Fibroblast of skin of left biceps (primary cell): ENCODE results near the gene PRDM5.
A peak's percentile ranks its signal among the peaks of the same experiment; 100 is the strongest.

ENCODE experiments used
- DNase-seq, 2 experiments: peaks; one replicate each; pipeline ENCODE4 v3.0.0-alpha.2; 2013; ENCODE audit warnings: low read depth in 2 of 2

The PRDM5 gene

GRCh38 chr4:120855307-120856001, 67.1 kb downstream of the PRDM5 start:
- DNase-seq: no peak

- no peak for DNase-seq
Measured at GRCh38 chr4:120853161-120853935, 69.2 kb downstream of the PRDM5 start.

- DNase-seq: peak; percentile 80 to 81
Measured at GRCh38 chr4:120850018-120850599, 72.4 kb downstream of the PRDM5 start.

- DNase-seq: no peak
Measured at GRCh38 chr4:120847019-120847582, 75.4 kb downstream of the PRDM5 start.

GRCh38 chr4:120844528-120844921, 78.0 kb downstream of the PRDM5 start:
- no peak for DNase-seq

GRCh38 chr4:120843849-120844527, 78.5 kb downstream of the PRDM5 start:
- DNase-seq: no peak

GRCh38 chr4:120842031-120842430, 80.5 kb downstream of the PRDM5 start:
- DNase-seq: peak in 1 of 2 experiments; percentile 50

GRCh38 chr4:120841580-120841979, 80.9 kb downstream of the PRDM5 start:
- no peak for DNase-seq

GRCh38 chr4:120839974-120840751, 82.4 kb downstream of the PRDM5 start:
- DNase-seq: no peak

- no peak for DNase-seq
Measured at GRCh38 chr4:120839334-120839973, 83.1 kb downstream of the PRDM5 start.

- DNase-seq: no peak
Measured at GRCh38 chr4:120838784-120839183, 83.7 kb downstream of the PRDM5 start.

- no peak for DNase-seq
Measured at GRCh38 chr4:120837656-120838055, 84.9 kb downstream of the PRDM5 start.

GRCh38 chr4:120835342-120835741, 87.2 kb downstream of the PRDM5 start:
- no peak for DNase-seq

GRCh38 chr4:120830204-120830603, 92.3 kb downstream of the PRDM5 start:
- DNase-seq: no peak

- no peak for DNase-seq
Measured at GRCh38 chr4:120829113-120829831, 93.3 kb downstream of the PRDM5 start.

GRCh38 chr4:120826853-120827252, 95.7 kb downstream of the PRDM5 start:
- no peak for DNase-seq

GRCh38 chr4:120826449-120826848, 96.1 kb downstream of the PRDM5 start:
- no peak for DNase-seq

GRCh38 chr4:120824946-120825345, 97.6 kb downstream of the PRDM5 start:
- no peak for DNase-seq

- DNase-seq: no peak
Measured at GRCh38 chr4:120821977-120822376, 100.5 kb downstream of the PRDM5 start.

GRCh38 chr4:120821029-120821428, 101.5 kb downstream of the PRDM5 start:
- no peak for DNase-seq
